PC-3 (cell line): Measurements from ENCODE around the gene FBXW9. TPM values are rescaled to one million over a fixed set of nuclear protein-coding genes. Genes with fewer than 3 reads are reported as not detected.
A peak's percentile ranks its signal among the peaks of the same experiment; 100 is the strongest.

Experiments used
- ATAC-seq: fragments of 200-7000 bp; cut with Tn5 transposase; 2 replicates; pipeline ENCODE4 v1.9.1; 2020; ENCODE audit warnings: mild to moderate bottlenecking, moderate library complexity
- Bru-seq: library from RNA; stranded (reverse); fragments of 400-500 nt; gene quantifications from one replicate; lab custom pipeline; 2021; lab: Mats Ljungman, UMichigan
- BruChase-seq, 2 experiments: library from RNA; stranded (reverse); fragments of 400-500 nt; gene quantifications; one replicate each; lab custom pipeline; 2021; lab: Mats Ljungman, UMichigan
- BruUV-seq: library from RNA; stranded (reverse); fragments of 400-500 nt; replicated peaks from 2 replicates; lab custom pipeline; 2021; lab: Mats Ljungman, UMichigan
- CTCF ChIA-PET: fragments of 300-600 bp; sonication (Branson Sonifier 250); formaldehyde crosslinking; loops from one replicate; lab custom pipeline; 2022; ENCODE audit warnings: antibody characterized with exemption; lab: Charles Lee
- POLR2A ChIA-PET: fragments of 300-600 bp; sonication (Branson Sonifier 250); formaldehyde crosslinking; loops from one replicate; lab custom pipeline; 2022; ENCODE audit warnings: antibody characterized with exemption; ENCODE audit not compliant: unreplicated experiment; lab: Charles Lee
- DNase-seq: peaks from one replicate; pipeline ENCODE4 v3.0.0-alpha.2; 2015
- H2AFZ ChIP-seq: fragments of 300-600 bp; sonication (generic); 2 replicates; pipeline ENCODE4 v1.6.0; 2016; ENCODE audit warnings: antibody characterized with exemption, low read length
- H3F3A ChIP-seq: fragments of 300-600 bp; sonication (generic); one replicate; pipeline ENCODE4 v1.6.0; 2017; ENCODE audit warnings: antibody characterized with exemption, low read length, control low read depth, mild to moderate bottlenecking; ENCODE audit not compliant: unreplicated experiment
- H3K27ac ChIP-seq: fragments of 300-600 bp; sonication (generic); 2 replicates; pipeline ENCODE4 v1.5.1; 2016; ENCODE audit warnings: mild to moderate bottlenecking, low read length
- H3K27me3 ChIP-seq: fragments of 300-600 bp; sonication (generic); 2 replicates; pipeline ENCODE4 v1.6.1; 2016; ENCODE audit warnings: low read length, mixed read lengths
- H3K36me3 ChIP-seq: fragments of 300-600 bp; sonication (generic); 2 replicates; pipeline ENCODE4 v1.6.1; 2016; ENCODE audit warnings: low read depth, mixed run types, low read length, mixed read lengths
- H3K4me1 ChIP-seq: fragments of 300-600 bp; sonication (generic); 2 replicates; pipeline ENCODE4 v1.5.1; 2016; ENCODE audit warnings: low read length; ENCODE audit not compliant: insufficient read depth
- H3K4me2 ChIP-seq: fragments of 300-600 bp; sonication (generic); 2 replicates; pipeline ENCODE4 v1.6.0; 2016; ENCODE audit warnings: low read length
- H3K4me3 ChIP-seq: fragments of 300-600 bp; sonication (generic); 2 replicates; pipeline ENCODE4 v1.5.1; 2016; ENCODE audit warnings: mild to moderate bottlenecking, low read length, mixed read lengths
- H3K79me2 ChIP-seq: fragments of 300-600 bp; sonication (generic); 2 replicates; pipeline ENCODE4 v1.6.1; 2017; ENCODE audit warnings: low read length, mixed read lengths
- H3K9ac ChIP-seq: fragments of 300-600 bp; sonication (generic); 2 replicates; pipeline ENCODE4 v1.6.0; 2016; ENCODE audit warnings: mild to moderate bottlenecking, low read length
- H3K9me2 ChIP-seq: fragments of 300-600 bp; sonication (generic); replicated peaks from 2 replicates; pipeline ENCODE4 v1.6.1; 2016; ENCODE audit warnings: mixed run types, low read length, mixed read lengths
- H3K9me3 ChIP-seq: fragments of 300-600 bp; sonication (generic); 2 replicates; pipeline ENCODE4 v1.6.1; 2016; ENCODE audit warnings: low read length, mixed read lengths
- H4K20me1 ChIP-seq: fragments of 300-600 bp; sonication (generic); 2 replicates; pipeline ENCODE4 v1.6.1; 2016; ENCODE audit warnings: low read length, mixed read lengths
- EZH2 ChIP-seq: fragments of 300-600 bp; sonication (generic); IDR thresholded peaks from one replicate; pipeline ENCODE4 v1.6.1; 2017; ENCODE audit warnings: antibody characterized with exemption, mild to moderate bottlenecking, low read length; ENCODE audit not compliant: unreplicated experiment
- EZH2phosphoT487 ChIP-seq: fragments of 300-600 bp; sonication (generic); IDR thresholded peaks from 2 replicates; pipeline ENCODE4 v1.6.1; 2018; ENCODE audit warnings: mild to moderate bottlenecking, antibody characterized with exemption, low read length, borderline replicate concordance
- intact Hi-C: fragments of 100-400 bp; cut with micrococcal nuclease; formaldehyde crosslinking; loops from 2 replicates; pipeline ENCODE4 v1.9.0; 2023
- long read RNA-seq: library from polyadenylated mRNA; unstranded; transcript quantifications from one replicate; pipeline ENCODE4 v2.0.0, GENCODE V29; 2021; ENCODE audit not compliant: unreplicated experiment
- total RNA-seq: library from RNA; depleted of rRNA; stranded (reverse); fragments of >200 nt; gene quantifications from 2 replicates; pipeline ENCODE4 v1.2.3, GENCODE V29; 2014; rRNA removed
- TF ChIP-seq, protein P1 (sequence below): fragments of 300-600 bp; sonication (generic); conservative IDR thresholded peaks from 2 replicates; pipeline ENCODE4 v1.5.1; 2017; ENCODE audit warnings: antibody characterized with exemption, low read depth, mild to moderate bottlenecking, low read length

FBXW9 gene
- total RNA-seq (27.5 and 34.6 TPM in 2 replicates), Bru-seq, nascent RNA (percentile 69 among the genes with signal in this experiment), BruChase-seq, experiment 1, labeled RNA remaining after a 6-hour chase (percentile 84 among the genes with signal in this experiment), BruChase-seq, experiment 2, labeled RNA remaining after a 2-hour chase (percentile 77 among the genes with signal in this experiment)
- long read RNA-seq, transcript FBXW9-201 (10 exons, 1,738 nt), result major isoform, 69 of 78 reads
- long read RNA-seq, partial matches to known transcripts, result 1 of 78 reads
- long read RNA-seq, other reads (novel, unspliced or antisense), result 8 of 78 reads

- ATAC-seq (peak; percentile 85), DNase-seq (peak; percentile 98)
- no peaks in the 10 kb centered on the region for H3K9me3 ChIP-seq
- peaks cover 15% of the 10 kb centered on the region for H3K4me1 ChIP-seq
- BruUV-seq, result TSS peak; percentile 99
- intact Hi-C loops, result no loop called here
- peak within 1 kb of the TSS; percentile 96 for H3K4me2 ChIP-seq
- H3K4me3 ChIP-seq, result peak within 1 kb of the TSS; percentile 83
- H3K27ac ChIP-seq, result peak within 1 kb of the TSS; percentile 42
- H3K79me2 ChIP-seq, result peaks cover 14% of the 10 kb centered on the region
- no peaks in the 10 kb centered on the region for H4K20me1 ChIP-seq
- H2AFZ ChIP-seq, result peak within 1 kb of the TSS; percentile 87
- ChIA-PET CTCF (no interaction called here), POLR2A (no interaction called here)
- H3K9me2 ChIP-seq, result no peaks in the 10 kb centered on the region
- no peaks in the 10 kb centered on the region for H3F3A ChIP-seq
- peak within 1 kb of the TSS; percentile 82 for H3K9ac ChIP-seq
- TF ChIP-seq EZH2 (no peak), EZH2phosphoT487 (no peak)
- TF ChIP-seq, protein P1, sequence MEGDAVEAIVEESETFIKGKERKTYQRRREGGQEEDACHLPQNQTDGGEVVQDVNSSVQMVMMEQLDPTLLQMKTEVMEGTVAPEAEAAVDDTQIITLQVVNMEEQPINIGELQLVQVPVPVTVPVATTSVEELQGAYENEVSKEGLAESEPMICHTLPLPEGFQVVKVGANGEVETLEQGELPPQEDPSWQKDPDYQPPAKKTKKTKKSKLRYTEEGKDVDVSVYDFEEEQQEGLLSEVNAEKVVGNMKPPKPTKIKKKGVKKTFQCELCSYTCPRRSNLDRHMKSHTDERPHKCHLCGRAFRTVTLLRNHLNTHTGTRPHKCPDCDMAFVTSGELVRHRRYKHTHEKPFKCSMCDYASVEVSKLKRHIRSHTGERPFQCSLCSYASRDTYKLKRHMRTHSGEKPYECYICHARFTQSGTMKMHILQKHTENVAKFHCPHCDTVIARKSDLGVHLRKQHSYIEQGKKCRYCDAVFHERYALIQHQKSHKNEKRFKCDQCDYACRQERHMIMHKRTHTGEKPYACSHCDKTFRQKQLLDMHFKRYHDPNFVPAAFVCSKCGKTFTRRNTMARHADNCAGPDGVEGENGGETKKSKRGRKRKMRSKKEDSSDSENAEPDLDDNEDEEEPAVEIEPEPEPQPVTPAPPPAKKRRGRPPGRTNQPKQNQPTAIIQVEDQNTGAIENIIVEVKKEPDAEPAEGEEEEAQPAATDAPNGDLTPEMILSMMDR, result no peak
- peaks cover 22% of the 10 kb centered on the region for H3K36me3 ChIP-seq
- H3K27me3 ChIP-seq, result no peaks in the 10 kb centered on the region
Measured at GRCh38 chr19:12696366-12697335, at the start of gene FBXW9. FBXW9 (minus strand) TSS chr19:12696631; CDS start chr19:12696581, 50 bp downstream.

GRCh38 chr19:12745166-12745897, 48.9 kb upstream of the FBXW9 start:
- peaks cover 9% of the 10 kb centered on the region for H3K4me1 ChIP-seq
- no peak overlapping the region for H3K4me2 ChIP-seq
- H3K36me3 ChIP-seq, result peaks cover 41% of the 10 kb centered on the region
- H3K9ac ChIP-seq, result no peak overlapping the region
- no TSS peak for BruUV-seq
- H2AFZ ChIP-seq, result no peak overlapping the region
- H3K9me2 ChIP-seq, result no peaks in the 10 kb centered on the region
- DNase-seq, result no peak
- no peak overlapping the region for H3K4me3 ChIP-seq
- no peaks in the 10 kb centered on the region for H3K9me3 ChIP-seq
- intact Hi-C loops, result no loop called here
- CTCF ChIA-PET, result no interaction called here
- no peak overlapping the region for H3K27ac ChIP-seq
- no peaks in the 10 kb centered on the region for H3K27me3 ChIP-seq
- no peaks in the 10 kb centered on the region for H3F3A ChIP-seq
- no peaks in the 10 kb centered on the region for H4K20me1 ChIP-seq
- POLR2A ChIA-PET, result no interaction called here
- H3K79me2 ChIP-seq, result no peaks in the 10 kb centered on the region
- no peak for ATAC-seq
- TF ChIP-seq EZH2phosphoT487 (no peak), EZH2 (no peak)
- TF ChIP-seq, protein P1, result no peak
